SHP77 (cell line): ENCODE measurements around the gene UBE4B.
"Not testable (repeated sequence)": the region's sequence is repeated elsewhere in the genome, so short reads cannot be mapped to it uniquely, and the experiment has no call there.

Experiments
- DNase-seq, 2 experiments: peaks; one replicate each; lab custom pipeline; 2025; lab: John Stamatoyannopoulos, UW

UBE4B gene

DNA sequence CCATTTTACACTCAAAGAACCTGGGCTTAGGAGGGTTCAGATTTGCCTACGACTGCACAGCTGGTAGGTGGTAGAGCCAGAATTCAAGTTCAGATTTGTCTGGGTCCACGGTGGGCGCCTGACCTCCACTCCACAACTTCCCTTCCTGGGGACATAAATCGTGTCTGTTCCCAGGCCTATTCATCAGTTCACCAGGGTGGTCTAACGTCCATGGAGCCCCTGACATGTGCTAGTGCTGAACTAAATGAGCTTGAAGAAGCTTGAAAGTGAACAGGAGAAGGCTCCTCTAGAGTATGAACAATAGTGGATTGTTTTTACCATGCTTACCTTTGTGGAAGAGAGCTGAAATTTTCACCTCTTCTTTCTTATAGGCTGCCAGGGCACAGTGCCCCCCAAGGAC lies 145.1 kb downstream of the UBE4B start:
- no peak for DNase-seq

DNA sequence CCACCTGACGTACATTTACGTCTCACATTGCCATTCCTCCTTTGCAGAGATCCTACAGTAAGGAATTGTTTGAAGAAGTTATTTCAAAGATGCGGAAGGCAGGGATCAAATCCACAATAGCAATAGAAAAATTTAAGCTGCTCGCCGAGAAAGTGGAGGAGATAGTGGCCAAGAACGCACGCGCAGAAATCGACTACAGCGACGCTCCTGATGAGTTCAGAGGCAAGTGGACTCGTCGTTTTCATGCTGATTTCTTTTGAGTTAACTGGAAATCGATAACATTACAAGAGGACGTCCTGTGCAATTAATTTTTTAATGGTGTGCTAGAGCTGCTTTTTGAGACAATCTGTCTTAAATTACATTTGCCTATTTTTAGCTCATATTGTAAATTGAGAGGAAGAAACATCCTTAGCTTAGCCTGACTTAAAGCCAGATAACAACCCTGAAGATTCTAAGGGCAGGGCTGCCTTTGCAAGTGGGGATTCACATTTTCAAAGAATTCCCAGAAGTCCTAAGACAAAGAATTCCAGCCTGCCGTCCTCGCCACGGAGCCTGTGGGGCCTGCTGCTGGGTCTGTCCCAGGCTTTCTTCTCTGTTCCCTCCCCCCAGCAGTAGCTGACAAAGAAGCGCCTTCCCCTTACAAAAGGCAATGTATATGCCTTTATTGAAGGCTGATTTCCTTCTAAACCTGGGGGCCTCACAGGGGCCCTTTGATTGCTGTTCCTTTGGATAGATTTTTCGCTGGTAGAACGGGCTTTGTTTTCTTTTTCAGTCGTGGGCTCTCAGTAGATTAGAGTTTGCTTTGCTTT lies 146.0 kb downstream of the UBE4B start:
- DNase-seq: no peak

DNA sequence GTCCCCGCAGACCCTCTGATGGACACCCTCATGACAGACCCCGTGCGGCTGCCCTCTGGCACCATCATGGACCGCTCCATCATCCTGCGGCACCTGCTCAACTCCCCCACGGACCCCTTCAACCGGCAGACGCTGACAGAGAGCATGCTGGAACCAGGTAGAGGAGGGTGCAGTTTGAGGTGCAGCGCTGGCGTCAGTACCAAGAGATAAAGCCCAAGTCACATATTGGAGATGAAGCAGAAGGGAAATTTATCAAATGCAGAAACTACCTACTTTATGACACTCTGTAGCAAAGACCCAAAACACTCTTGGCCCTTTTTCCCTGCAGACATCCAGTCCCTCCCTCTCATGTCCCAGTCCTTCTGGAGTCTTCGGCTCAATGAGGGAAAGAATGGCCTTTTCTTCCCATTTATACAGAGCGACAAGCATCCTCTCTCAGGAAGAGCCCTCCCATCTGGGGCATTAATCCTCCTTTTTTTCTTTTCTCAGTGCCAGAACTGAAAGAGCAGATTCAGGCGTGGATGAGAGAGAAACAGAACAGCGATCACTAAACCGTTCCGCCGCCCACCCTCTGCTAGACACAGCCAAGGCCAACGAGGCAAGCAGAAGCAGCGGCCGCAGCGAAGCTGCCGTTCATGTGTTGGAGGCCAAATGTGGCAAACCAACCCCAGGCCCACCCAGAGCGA lies 146.8 kb downstream of the UBE4B start:
- no peak for DNase-seq

DNA sequence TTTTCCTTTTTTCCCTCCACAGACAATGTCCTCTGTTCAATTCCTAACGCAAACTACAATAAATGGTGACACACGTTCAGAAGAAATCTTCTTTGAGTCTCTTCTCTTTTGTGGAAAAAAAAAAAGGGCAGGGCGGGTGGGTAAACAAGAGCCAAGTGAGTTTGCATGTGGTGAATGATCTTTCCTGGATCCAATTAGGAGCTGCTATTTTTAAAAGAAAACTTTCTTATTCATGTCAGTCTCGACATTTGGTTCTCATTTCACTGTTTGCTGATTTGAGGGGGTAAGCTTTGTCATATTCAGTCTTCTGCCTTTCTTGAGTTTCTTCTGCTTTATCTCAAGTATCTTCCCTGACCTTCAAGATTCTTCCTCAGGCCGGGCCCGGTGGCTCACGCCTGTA lies 148.4 kb downstream of the UBE4B start:
- no peak for DNase-seq

DNA sequence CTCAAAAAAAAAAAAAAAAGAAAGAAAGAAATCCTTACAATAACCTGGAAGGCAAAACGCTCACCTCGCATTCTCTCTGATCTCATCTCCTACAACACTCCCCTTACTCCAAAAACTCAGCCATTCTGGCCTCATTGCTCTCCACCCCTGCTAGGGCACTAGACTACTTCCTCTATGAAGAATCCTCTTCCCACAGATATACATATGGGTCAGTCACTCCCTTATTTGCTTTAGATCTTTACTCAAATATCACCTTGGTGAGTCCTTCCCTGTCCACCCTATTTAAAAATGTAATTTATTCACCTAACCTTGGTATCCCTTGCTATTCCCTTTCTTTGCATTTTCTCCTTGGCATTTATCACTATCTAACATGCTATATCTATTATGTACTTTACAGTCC lies 153.0 kb downstream of the UBE4B start:
- no peak for DNase-seq

DNA sequence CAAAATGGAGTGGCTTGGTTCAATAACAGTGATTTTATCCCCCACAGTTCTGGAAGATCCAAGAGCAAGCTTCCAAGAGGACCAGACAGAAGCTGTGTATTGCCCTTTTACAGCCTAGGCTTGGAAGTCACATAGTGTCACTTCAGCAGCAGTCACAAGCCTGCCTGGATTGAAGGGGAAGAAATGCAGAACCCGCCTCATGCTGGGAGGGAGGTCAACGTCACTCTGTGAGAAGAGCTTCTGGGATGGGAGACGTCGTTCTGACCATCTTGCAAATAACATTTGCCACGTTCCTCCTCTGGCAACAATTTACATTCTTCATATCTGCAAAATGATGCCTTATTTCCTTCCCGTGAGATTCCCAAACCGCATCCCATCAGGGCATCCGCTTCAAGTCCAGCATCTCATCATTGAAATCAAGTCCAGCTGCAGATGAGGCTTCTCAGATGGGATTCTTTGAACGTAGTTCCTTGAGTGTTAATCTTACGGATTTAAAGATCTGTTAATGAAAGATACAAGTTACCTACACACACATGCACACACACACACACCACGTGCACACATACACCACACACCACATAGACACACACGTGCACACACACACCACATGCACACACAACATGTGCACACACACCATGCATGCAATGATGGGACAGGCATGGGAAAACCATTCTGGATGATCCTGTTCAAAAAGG lies 153.7 kb downstream of the UBE4B start:
- no peak for DNase-seq

DNA sequence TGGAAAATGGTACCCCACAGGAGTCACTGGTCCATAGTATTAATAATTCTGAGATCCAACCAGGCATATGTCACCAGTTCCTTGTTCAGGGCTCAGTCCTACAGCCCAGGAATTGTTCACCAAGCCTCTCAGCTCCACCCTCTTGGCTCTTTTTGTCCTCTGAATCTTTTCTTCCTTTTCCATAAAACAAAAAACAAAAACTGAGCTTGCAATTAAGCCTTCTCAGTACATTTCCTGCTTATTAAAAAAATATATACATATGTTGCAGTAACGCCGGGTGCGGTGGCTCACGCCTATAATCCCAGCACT lies 154.2 kb downstream of the UBE4B start:
- DNase-seq: no peak

DNA sequence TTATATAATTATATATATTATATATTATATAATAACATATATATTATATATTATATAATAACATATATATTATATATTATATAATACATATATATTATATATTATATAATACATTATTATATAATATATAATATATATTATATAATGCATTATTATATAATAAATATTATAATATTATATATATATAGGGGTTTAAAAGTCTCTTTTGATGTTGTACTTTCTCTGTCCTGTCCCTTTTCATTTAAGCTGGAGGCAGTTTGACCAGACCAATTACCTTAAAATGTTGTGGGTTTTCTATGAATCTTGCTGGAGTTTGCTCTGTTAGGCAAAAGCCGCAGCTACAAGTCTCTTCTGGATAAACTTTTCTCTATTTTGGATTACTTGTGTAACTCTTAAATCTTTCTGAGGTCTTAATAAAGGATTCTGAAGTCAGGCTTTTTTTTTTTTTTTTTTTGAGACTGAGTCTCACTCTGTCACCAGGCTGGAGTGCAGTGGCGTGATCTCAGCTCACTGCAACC lies 155.4 kb downstream of the UBE4B start:
- no peak for DNase-seq

DNA sequence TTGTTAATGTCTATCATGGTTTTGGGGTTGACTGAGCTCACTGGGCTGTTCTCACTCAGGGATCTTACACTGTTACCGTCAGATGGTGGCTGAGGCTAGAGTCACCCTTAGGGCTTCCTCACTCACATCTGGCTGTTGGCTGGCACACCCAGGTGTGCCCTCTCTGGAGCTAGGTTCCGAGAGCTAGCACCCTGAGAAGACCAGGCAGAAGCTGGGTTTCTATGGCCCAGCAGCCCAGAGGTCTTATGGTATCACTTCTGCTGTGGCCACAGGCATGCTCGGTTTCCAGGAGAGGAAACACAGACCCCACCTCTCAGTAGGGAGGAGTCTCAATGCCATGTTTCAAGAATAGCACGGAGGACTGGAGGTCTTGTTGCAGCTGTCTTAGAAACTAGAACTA lies 156.9 kb downstream of the UBE4B start:
- DNase-seq: no peak

DNA sequence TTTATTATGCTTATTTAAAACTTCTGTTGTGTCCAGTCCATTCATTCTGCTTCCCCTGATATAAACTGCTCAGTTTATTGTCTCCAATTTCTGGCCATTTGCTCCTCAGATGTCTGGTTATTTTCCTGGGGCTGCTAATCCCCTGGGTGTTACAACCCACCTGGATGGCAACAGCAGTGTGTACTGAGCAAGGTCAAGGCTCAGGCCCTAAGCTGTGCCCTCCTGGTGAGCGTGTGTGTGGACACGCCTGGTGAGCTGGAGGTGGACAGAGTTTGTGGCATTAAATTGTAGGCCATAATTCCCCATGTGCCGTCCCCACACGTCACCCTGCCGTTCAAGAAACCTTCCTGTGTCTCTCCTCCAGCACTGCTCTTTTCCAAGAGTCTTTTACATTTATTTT lies 159.5 kb downstream of the UBE4B start:
- no peak for DNase-seq

DNA sequence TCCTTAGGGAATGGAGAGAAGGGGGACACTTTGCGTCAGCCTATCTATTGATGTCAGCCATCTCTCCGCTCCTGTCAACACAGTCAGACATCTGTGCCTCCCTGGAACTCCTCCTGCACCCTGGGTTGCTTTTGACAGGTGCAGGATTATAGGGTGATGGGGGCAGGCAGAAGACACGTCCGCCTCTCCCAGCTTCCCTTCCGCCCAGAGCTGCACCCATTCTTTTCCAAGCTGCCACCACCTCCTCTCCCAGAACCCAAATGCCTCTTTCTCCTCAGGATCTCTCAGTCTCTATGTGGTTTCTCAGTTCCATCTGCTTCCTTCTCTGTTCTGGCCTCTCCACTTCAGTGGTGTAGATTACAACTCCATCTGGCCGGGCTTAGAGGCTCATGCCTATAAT lies 160.5 kb downstream of the UBE4B start:
- DNase-seq: no peak

DNA sequence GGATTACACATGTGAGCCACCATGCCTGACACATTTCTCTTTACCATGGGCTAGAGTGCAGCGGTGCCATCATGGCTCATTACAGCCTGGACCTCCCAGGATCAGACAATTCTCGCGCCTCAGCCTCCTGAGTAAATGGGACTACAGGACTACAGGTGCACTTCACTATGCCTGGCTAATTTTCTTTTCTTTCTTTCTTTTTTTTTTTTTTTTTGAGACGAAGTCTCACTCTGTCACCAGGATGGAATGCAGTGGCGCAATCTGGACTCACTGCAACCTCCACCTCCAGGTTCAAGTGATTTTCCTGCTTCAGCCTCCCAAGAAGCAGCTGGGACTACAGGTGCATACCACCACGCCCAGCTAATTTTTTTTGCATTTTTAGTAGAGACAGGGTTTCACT lies 162.8 kb downstream of the UBE4B start:
- DNase-seq: no peak

DNA sequence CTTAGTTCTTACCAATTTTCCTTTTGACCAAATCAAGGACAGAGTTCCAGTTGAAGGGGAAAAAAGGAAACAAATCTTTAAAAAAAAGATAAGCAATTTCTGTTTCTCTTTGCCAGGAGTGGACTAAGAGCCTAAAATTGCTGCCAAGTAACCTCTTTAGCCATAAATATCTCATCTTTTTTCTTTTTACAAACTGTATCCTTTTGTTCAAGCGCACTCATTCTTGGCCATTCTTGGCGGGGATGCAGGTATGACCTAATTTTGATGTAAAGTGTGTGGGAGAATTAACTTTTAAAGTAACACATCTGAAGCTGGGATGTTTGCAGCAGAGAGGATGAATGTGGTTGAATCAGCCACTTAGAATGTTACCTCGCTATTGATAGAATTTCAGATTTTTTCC lies 164.2 kb downstream of the UBE4B start:
- DNase-seq: no peak

DNA sequence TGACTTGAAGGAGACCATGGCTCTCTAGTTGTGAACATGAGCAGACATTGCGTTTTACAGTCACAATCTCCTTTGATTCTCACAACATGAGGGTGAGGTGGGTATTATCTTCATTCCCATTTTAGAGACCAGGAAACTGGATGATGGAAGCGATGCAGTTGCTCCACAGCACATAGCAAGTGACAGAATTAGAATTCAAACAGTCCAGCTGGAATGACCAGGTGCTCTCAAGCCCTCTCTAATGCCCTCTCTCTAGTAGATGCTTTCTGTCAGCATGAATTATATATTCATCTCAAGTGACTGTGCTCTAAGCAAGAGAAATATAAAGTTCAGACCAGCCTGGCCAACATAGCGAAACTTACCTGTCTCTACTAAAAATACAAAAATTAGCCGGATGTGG lies 167.9 kb downstream of the UBE4B start:
- DNase-seq: no peak

DNA sequence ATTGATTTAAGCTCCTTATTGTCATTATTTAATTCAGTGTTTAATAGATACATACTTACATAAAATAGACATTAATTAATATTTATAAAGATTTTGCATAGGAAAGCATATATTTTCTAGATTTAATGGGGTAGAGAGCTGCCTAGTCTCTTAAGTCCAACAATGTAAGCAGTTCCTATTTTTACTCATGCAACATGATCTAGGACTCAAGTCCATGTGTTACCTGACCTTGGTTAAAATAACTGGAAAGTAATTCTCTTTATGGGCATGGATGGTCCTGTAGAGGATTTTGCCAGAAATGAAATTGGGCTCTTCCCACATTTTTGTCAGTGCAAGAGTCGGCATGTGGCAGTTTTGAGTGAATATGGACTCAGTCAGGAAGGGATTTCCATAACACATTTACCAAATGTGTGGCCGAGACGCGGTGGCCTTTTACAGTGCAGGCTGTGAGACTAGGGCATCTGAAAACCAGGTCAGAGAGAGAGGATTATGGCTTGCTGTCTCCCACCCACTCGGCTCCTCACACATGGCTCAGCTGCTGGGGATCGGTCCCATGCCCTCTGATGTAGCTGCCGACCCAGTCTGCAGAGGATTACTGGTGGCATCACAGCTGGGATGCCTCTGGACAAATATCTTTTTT lies 171.4 kb downstream of the UBE4B start:
- no peak for DNase-seq

DNA sequence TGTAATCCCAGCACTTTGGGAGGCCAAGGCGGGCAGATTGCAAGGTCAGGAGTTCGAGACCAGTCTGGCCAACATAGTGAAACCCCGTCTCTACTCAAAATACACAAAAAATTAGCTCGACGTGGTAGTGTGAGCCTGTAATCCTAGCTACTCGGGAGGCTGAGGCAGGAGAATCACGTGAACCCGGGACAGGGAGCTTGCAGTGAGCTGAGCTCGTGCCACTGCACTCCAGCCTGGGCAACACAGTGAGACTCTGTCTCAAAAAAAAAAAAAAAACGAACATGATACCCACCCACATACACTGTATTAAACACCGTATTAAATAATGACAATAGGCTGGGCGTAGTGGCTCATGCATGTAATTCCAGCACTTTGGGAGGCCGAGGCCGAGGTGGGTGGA lies 172.4 kb downstream of the UBE4B start:
- not testable (repeated sequence) for DNase-seq

DNA sequence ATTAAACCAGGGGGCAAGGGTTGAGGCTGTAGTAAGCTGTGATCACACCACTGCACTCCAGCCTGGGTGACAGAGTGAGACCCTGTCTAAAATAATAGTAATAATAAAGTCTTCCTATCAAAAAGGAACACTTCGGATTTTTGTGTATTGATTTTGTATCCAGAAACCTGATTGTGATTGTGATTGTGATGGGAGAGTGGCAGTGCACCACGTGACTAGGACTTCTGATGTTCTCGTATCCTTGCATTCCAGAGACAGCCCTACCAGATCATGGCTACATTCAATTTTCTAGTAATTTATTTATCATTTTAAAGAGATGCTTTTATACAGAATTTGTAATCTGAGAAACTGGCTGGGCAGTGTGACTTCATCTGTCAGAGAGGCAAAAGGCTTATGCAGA lies 175.1 kb downstream of the UBE4B start:
- no peak for DNase-seq

DNA sequence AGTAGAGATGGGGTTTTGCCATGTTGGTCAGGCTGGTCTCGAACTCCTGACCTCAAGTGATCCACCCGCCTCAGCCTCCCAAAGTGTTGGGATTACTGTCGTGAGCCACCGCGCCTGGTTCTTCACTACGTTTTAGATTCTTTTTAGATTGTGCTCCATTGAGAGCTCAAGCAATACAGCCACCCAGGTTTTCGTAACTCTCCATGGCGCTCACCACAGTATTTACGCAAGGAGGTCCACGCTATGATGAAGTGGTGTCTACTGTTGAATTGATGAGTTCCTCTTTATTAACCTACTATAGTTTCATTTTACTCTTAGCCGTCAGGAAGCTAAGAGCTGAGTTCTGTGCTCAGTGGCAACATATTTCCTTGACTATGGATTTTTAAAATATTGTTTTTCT lies 175.8 kb downstream of the UBE4B start:
- no peak for DNase-seq

DNA sequence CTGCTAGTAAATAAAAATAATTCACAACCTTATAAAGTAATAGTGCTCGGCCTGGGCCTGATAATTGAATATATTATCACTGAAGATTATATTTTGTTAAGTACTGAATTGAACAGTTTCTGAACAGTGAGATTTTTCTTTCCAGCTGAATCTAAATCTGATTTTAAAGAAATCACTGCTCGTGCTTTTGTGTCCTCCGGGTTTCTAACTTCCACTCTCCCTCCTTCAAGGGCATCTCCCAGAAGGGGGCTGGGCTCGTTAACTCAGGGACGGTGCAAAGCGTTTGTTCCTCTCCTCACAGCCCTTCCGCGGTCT lies 176.8 kb downstream of the UBE4B start:
- DNase-seq: no peak

DNA sequence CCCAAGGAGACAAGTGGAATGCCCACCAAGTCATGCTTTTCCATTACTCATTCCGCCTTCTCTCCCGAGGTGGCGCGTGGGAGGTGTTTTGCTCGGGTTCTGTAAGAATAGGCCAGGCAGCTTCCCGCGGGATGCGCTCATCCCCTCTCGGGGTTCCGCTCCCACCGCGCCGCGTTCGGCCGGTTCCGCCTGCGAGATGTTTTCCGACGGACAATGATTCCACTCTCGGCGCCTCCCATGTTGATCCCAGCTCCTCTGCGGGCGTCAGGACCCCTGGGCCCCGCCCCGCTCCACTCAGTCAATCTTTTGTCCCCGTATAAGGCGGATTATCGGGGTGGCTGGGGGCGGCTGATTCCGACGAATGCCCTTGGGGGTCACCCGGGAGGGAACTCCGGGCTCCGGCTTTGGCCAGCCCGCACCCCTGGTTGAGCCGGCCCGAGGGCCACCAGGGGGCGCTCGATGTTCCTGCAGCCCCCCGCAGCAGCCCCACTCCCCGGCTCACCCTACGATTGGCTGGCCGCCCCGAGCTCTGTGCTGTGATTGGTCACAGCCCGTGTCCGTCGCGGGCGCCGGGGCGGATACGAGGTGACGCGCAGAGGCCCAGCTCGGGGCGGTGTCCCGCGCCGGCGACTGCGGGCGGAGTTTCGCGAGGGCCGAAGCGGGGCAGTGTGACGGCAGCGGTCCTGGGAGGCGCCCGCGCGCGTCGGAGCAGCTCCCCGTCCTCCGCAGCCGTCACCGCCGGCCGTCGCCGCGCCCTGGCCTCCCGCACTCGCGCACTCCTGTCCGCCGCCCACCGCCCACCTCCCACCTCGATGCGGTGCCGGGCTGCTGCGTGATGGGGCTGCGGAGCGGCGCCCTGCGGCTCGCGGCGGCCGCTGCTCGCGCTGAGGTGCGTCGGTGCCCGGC lies 177.4 kb downstream of the UBE4B start, which contains the start of gene KIF1B:
Gene KIF1B (plus strand): TSS at position 666 of the 906 bp plus-strand sequence. CDS start 21,759 bp downstream, outside the sequence.
- peak; percentile 92 to 93 for DNase-seq
